GM06990 (cell line): ENCODE measurements around the gene SKA3.
A peak's percentile ranks its signal among the peaks of the same experiment; 100 is the strongest.
"Not testable (repeated sequence)": the region's sequence is repeated elsewhere in the genome, so short reads cannot be mapped to it uniquely, and the experiment has no call there.

ENCODE experiments used
- DNase-seq: peaks from one replicate; pipeline ENCODE4 v3.0.0-alpha.2; 2011; ENCODE audit not compliant: insufficient read length; ENCODE audit errors: extremely low read depth
- H3K27me3 ChIP-seq: replicated peaks from 2 replicates; pipeline ENCODE4 v1.6.0; 2011; ENCODE audit warnings: low read length; ENCODE audit not compliant: control insufficient read depth, insufficient read depth
- H3K36me3 ChIP-seq: 2 replicates; pipeline ENCODE4 v1.5.1; 2011; ENCODE audit warnings: low read length; ENCODE audit not compliant: control insufficient read depth, insufficient read depth
- H3K4me3 ChIP-seq: replicated peaks from 2 replicates; pipeline ENCODE4 v1.5.1; 2011; ENCODE audit warnings: low read depth, mild to moderate bottlenecking, control low read depth, low read length
- TF ChIP-seq, protein P1 (sequence below): IDR thresholded peaks from 2 replicates; pipeline ENCODE4 v1.5.1; 2011; ENCODE audit warnings: low read length, control low read depth, mild to moderate bottlenecking, inconsistent platforms; ENCODE audit not compliant: insufficient read depth, poor library complexity, severe bottlenecking

SKA3 gene

DNA sequence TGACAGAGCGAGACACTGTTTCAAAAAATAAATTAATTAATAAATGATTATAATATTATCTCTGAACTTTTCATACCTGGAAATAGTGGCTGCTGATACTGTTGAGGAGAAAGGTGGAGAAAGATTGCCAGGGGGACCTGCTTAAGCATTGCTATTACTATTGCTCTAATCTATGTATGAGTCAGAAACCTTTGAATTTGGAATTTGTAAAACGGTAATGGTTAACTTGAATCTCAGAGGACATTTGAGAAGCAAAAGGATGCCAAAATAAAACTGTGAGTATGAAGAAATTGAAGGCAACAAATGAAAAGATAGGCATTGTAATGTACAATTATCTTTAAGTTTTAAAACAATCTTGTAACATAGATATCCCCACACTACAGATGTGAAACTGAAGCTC is 5.3 kb upstream of the SKA3 start:
- Histone ChIP-seq H3K36me3 (no peaks in the 10 kb centered on the region; the same call in 1 of the 2 replicates), H3K4me3 (no peak overlapping the region), H3K27me3 (no peaks in the 10 kb centered on the region)
- TF ChIP-seq, protein P1, sequence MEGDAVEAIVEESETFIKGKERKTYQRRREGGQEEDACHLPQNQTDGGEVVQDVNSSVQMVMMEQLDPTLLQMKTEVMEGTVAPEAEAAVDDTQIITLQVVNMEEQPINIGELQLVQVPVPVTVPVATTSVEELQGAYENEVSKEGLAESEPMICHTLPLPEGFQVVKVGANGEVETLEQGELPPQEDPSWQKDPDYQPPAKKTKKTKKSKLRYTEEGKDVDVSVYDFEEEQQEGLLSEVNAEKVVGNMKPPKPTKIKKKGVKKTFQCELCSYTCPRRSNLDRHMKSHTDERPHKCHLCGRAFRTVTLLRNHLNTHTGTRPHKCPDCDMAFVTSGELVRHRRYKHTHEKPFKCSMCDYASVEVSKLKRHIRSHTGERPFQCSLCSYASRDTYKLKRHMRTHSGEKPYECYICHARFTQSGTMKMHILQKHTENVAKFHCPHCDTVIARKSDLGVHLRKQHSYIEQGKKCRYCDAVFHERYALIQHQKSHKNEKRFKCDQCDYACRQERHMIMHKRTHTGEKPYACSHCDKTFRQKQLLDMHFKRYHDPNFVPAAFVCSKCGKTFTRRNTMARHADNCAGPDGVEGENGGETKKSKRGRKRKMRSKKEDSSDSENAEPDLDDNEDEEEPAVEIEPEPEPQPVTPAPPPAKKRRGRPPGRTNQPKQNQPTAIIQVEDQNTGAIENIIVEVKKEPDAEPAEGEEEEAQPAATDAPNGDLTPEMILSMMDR, result no peak
- DNase-seq, result no peak

DNA sequence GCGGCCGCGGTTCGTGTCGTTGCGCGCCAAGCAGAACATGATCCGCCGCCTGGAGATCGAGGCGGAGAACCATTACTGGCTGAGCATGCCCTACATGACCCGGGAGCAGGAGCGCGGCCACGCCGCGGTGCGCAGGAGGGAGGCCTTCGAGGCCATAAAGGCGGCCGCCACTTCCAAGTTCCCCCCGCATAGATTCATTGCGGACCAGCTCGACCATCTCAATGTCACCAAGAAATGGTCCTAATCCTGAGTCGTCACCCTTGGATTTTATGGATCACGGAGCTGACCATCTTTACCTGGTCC is 581 bp upstream of the SKA3 start:
- DNase-seq, result no peak
- H3K4me3 ChIP-seq, result peak overlapping the region; percentile 96
- no peaks in the 10 kb centered on the region for H3K27me3 ChIP-seq
- H3K36me3 ChIP-seq, result no peaks in the 10 kb centered on the region; the same call in 1 of the 2 replicates
- TF ChIP-seq, protein P1, result no peak

DNA sequence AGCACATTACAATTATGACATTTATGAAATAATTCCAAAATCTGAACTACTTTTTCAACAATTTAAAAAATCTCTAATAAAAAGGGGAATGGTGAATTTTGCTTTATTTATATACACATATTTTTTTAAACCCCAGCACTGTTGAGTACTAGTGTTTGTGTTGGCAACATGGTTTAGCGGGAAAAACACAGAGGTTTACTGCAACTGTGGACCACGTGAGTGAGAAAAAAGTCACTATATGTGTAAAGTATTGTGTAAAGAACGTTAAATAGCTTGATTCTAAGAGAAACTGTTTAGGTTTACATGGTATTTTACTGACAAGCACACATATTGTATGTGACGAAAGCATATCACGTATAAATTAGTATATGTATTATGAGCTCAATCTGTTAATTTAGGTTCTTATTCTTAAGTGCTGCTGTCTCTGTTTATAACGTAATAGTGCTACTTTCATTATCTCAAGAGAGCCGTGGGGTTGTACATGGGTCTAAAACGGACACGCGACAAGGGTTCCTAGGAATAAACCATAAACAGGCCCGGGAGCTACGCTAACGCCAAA is 617 bp downstream of the SKA3 start:
- no peak for DNase-seq
- TF ChIP-seq, protein P1, result no peak
- Histone ChIP-seq H3K36me3 (no peaks in the 10 kb centered on the region; the same call in 1 of the 2 replicates), H3K4me3 (peak overlapping the region; percentile 96), H3K27me3 (no peaks in the 10 kb centered on the region)

DNA sequence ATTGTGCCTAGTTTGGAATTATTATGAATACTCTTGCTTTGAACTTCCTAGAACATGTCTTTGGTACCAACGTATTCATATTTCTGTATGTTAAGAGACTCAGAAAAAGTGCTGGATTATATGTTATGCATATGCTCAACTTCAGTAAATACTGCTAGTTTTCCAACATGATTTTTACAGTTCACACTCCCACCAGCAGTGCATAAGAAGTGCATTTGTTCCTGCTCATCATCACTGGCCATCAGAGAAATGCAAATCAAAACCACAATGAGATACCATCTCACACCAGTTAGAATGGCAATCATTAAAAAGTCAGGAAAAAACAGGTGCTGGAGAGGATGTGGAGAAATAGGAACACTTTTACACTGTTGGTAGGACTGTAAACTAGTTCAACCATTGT is 2.6 kb downstream of the SKA3 start:
- H3K36me3 ChIP-seq, H3K27me3 ChIP-seq, DNase-seq, H3K4me3 ChIP-seq: not testable (repeated sequence)

DNA sequence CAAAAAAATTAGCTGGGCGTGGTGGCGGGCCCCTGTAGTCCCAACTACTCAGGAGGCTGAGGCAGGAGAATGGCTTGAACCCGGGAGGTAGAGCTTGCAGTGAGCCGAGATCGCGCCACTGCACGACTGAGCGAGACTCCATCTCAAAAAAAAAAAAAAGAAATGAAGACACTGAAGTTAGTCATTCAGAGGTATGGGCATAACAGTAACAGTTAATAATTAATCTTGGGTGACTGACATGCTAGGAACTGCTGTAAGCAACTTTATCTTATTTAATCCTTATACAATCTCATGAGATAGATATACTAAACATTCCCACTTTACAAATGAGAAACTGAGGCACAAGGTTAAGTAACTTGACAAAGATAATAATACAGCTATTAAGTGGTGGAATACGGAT is 4.9 kb downstream of the SKA3 start:
- Histone ChIP-seq H3K36me3 (no peaks in the 10 kb centered on the region), H3K27me3 (no peaks in the 10 kb centered on the region), H3K4me3 (no peak overlapping the region)
- DNase-seq, result no peak
- TF ChIP-seq, protein P1, result no peak

DNA sequence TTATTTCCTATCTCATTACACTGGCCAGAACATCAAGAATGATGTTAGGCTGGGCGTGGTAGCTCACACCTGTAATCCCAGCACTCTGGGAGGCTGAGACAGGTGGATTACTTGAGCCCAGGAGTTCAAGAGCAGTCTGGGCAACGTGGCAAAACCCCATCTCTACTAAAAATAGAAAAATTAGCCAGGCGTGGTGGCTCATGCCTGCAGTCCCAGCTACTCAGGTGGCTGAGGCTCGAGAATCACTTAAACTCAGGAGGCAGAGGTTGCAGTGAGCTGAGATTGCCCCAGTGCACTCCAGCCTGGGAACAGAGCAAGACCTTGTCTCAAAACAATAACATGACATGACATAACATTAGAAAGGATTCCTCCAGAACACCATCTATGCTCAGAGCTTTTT is 10.7 kb downstream of the SKA3 start:
- DNase-seq, H3K27me3 ChIP-seq, H3K36me3 ChIP-seq, H3K4me3 ChIP-seq: not testable (repeated sequence)

DNA sequence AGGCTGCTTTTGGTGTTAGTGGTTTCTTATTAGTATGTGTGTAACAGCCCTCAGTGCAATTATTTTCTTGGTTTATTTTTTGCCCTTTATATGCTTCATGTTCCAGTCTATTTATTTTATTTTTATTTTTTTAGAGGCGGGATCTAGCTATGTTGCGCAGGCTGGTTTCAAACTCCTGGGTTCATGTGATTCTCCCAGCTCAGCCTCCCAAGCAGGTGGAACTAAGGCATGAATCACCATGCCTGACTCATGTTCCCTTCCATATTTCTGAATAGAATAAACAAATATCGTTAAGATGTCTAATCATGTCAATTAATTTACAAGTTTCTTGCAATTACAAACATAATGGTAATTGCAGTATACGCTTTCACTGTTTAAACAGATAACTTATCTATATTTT is 11.7 kb downstream of the SKA3 start:
- Histone ChIP-seq H3K27me3 (no peaks in the 10 kb centered on the region), H3K36me3 (no peaks in the 10 kb centered on the region; the same call in 1 of the 2 replicates)
- DNase-seq, result no peak

More for the DNA sequence above, 11.7 kb downstream of the SKA3 start:
- no peak overlapping the region for H3K4me3 ChIP-seq
- TF ChIP-seq, protein P1, result no peak
